BE2C (cell line): ENCODE results near the gene TRIOBP.

ENCODE experiments used
- DNase-seq: peaks from one replicate; pipeline ENCODE4 v3.0.0-alpha.2; 2020
- H3K27me3 ChIP-seq: fragments of 250-450 bp; sonication (Bioruptor Pico); 2 replicates; pipeline ENCODE4 v1.5.1; 2020; ENCODE audit warnings: mild to moderate bottlenecking
- H3K36me3 ChIP-seq: fragments of 250-450 bp; sonication (Bioruptor Pico); 2 replicates; pipeline ENCODE4 v1.5.1; 2020; ENCODE audit warnings: mild to moderate bottlenecking
- H3K4me1 ChIP-seq: fragments of 250-450 bp; sonication (Bioruptor Pico); 2 replicates; pipeline ENCODE4 v1.5.1; 2020
- H3K4me3 ChIP-seq: 2 replicates; pipeline ENCODE4 v1.5.1; 2011; ENCODE audit warnings: low read depth, low read length
- H3K9me3 ChIP-seq: fragments of 250-450 bp; sonication (Bioruptor Pico); 2 replicates; pipeline ENCODE4 v1.5.1; 2020
- CTCF ChIP-seq: IDR thresholded peaks from 2 replicates; pipeline ENCODE4 v1.5.1; 2012; ENCODE audit warnings: mild to moderate bottlenecking, low read depth, low read length

The TRIOBP gene

GRCh38 chr22:37739035-37739434, 42.2 kb downstream of the TRIOBP start:
- no peaks in the 10 kb centered on the region for H3K36me3 ChIP-seq
- no peaks in the 10 kb centered on the region for H3K9me3 ChIP-seq
- peaks cover 26% of the 10 kb centered on the region for H3K4me1 ChIP-seq
- peak; percentile 19; the same call in 1 of the 2 replicates for TF ChIP-seq CTCF
- no peaks in the 10 kb centered on the region for H3K27me3 ChIP-seq
- peak; percentile 74 for DNase-seq
- H3K4me3 ChIP-seq, result no peak overlapping the region

- Histone ChIP-seq H3K27me3 (no peaks in the 10 kb centered on the region), H3K4me1 (peaks cover 26% of the 10 kb centered on the region), H3K9me3 (no peaks in the 10 kb centered on the region), H3K36me3 (no peaks in the 10 kb centered on the region), H3K4me3 (no peak overlapping the region)
- no peak for TF ChIP-seq CTCF
- DNase-seq, result no peak
These were observed 42.8 kb downstream of the TRIOBP start for GRCh38 chr22:37739611-37740049.

- no peak for TF ChIP-seq CTCF
- DNase-seq, result no peak
- Histone ChIP-seq H3K27me3 (no peaks in the 10 kb centered on the region), H3K36me3 (no peaks in the 10 kb centered on the region), H3K9me3 (no peaks in the 10 kb centered on the region), H3K4me3 (no peak overlapping the region), H3K4me1 (peaks cover 22% of the 10 kb centered on the region)
These were observed 43.8 kb downstream of the TRIOBP start for GRCh38 chr22:37740455-37741311.

- Histone ChIP-seq H3K9me3 (no peaks in the 10 kb centered on the region), H3K36me3 (peaks cover under 1% of the 10 kb centered on the region; the same call in 1 of the 2 replicates), H3K27me3 (no peaks in the 10 kb centered on the region), H3K4me3 (no peak overlapping the region), H3K4me1 (peaks cover 22% of the 10 kb centered on the region)
- TF ChIP-seq CTCF, result no peak
- peak; percentile 96 for DNase-seq
These were observed 44.5 kb downstream of the TRIOBP start for GRCh38 chr22:37741312-37741795.

- no peak for DNase-seq
- Histone ChIP-seq H3K4me1 (peaks cover 23% of the 10 kb centered on the region), H3K36me3 (peaks cover 5% of the 10 kb centered on the region; the same call in 1 of the 2 replicates), H3K4me3 (no peak overlapping the region), H3K27me3 (no peaks in the 10 kb centered on the region), H3K9me3 (no peaks in the 10 kb centered on the region)
- TF ChIP-seq CTCF, result no peak
These were observed 45.7 kb downstream of the TRIOBP start for GRCh38 chr22:37742376-37743171.
